MM.1S (cell line): ENCODE results near the gene ZNF789.
"Not testable (repeated sequence)": the region's sequence is repeated elsewhere in the genome, so short reads cannot be mapped to it uniquely, and the experiment has no call there.

Source experiments
- EZH2 ChIP-seq: fragments of 300-600 bp; sonication (generic); optimal IDR thresholded peaks from 2 replicates; pipeline ENCODE3; 2017; ENCODE audit warnings: low read depth, mild to moderate bottlenecking, antibody characterized with exemption, low read length, mixed read lengths
- EZH2phosphoT487 ChIP-seq: fragments of 300-600 bp; sonication (generic); IDR thresholded peaks from 2 replicates; pipeline ENCODE4 v1.6.1; 2018; ENCODE audit warnings: antibody characterized with exemption, low read length
- TF ChIP-seq, protein P1 (sequence below): fragments of 300-600 bp; sonication (generic); IDR thresholded peaks from 2 replicates; pipeline ENCODE4 v1.5.1; 2016; ENCODE audit warnings: antibody characterized with exemption, low read length, mixed read lengths

DNA sequence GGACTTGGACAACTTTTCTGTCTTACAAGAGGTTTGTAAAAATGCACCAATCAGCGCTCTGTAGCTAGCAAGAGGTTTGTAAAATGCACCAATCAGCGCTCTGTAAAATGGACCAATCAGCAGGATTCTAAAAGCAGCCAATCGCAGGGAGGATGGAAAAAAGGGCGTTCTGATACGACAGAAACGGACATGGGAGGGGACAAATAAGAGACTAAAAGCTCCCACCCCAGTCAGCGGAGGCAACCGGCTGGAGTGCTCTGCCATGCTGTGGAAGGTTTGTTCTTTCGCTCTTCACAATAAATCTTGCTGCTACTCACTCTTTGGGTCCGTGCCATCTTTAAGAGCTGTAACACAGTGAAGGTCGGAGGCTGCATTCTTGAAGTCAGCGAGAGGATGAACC is 28.5 kb downstream of the ZNF789 start:
- TF ChIP-seq, protein P1, sequence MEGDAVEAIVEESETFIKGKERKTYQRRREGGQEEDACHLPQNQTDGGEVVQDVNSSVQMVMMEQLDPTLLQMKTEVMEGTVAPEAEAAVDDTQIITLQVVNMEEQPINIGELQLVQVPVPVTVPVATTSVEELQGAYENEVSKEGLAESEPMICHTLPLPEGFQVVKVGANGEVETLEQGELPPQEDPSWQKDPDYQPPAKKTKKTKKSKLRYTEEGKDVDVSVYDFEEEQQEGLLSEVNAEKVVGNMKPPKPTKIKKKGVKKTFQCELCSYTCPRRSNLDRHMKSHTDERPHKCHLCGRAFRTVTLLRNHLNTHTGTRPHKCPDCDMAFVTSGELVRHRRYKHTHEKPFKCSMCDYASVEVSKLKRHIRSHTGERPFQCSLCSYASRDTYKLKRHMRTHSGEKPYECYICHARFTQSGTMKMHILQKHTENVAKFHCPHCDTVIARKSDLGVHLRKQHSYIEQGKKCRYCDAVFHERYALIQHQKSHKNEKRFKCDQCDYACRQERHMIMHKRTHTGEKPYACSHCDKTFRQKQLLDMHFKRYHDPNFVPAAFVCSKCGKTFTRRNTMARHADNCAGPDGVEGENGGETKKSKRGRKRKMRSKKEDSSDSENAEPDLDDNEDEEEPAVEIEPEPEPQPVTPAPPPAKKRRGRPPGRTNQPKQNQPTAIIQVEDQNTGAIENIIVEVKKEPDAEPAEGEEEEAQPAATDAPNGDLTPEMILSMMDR = not testable (repeated sequence)
- not testable (repeated sequence) for TF ChIP-seq EZH2, EZH2phosphoT487
